ENCODE results near the gene GPLD1. TPM values are rescaled to one million over a fixed set of nuclear protein-coding genes. Genes with fewer than 3 reads are reported as not detected.

Gene GPLD1
- total RNA-seq, 6 donors from 2014 or later, result 2.5 to 15.7 (median 7.3) TPM

DNA sequence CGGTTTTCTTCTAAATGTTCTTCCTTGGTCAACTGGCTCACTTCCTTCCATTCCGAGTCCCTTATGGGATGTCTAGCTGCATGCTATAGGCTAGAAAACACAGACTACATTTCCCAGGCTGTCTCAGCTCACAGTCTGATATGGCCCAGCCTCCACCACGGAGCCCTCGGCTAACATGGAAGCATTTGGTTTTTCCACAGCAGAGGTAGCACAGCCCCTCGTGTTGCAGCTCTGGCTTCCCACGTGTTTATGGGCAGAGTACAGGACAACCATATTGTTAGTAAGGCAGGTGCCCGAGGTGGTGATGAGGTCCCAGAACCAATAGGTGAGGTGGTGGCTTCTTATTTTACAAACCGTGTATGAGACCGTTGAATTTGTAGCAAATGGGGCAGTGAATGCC is 8.7 kb downstream of the GPLD1 start:
- H3K9me3 ChIP-seq, result no peaks in the 10 kb centered on the region
- H3K4me3 ChIP-seq, result no peak overlapping the region
- TF ChIP-seq, protein P1, sequence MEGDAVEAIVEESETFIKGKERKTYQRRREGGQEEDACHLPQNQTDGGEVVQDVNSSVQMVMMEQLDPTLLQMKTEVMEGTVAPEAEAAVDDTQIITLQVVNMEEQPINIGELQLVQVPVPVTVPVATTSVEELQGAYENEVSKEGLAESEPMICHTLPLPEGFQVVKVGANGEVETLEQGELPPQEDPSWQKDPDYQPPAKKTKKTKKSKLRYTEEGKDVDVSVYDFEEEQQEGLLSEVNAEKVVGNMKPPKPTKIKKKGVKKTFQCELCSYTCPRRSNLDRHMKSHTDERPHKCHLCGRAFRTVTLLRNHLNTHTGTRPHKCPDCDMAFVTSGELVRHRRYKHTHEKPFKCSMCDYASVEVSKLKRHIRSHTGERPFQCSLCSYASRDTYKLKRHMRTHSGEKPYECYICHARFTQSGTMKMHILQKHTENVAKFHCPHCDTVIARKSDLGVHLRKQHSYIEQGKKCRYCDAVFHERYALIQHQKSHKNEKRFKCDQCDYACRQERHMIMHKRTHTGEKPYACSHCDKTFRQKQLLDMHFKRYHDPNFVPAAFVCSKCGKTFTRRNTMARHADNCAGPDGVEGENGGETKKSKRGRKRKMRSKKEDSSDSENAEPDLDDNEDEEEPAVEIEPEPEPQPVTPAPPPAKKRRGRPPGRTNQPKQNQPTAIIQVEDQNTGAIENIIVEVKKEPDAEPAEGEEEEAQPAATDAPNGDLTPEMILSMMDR (IDR thresholded peaks at IDR 0.05), result no peak
- TF ChIP-seq EP300 (IDR thresholded peaks at IDR 0.05) (no peak), POLR2AphosphoS5 (IDR thresholded peaks at IDR 0.05) (no peak), POLR2A (IDR thresholded peaks at IDR 0.05) (no peak)
- H3K36me3 ChIP-seq, result no peaks in the 10 kb centered on the region
- H3K4me1 ChIP-seq, result no peaks in the 10 kb centered on the region
- DNase-seq (no peak), ATAC-seq (ENCODE audit: low FRiP score in 2 of 2) (no peak)
- H3K27ac ChIP-seq, result no peak overlapping the region
- 88 to 96% methylated on average over 9 of the region's 9 CpGs for WGBS, 2 donors
- H3K27me3 ChIP-seq, result no peaks in the 10 kb centered on the region

GRCh38 chr6:24478903-24479302 is 10.5 kb downstream of the GPLD1 start:
- no peaks in the 10 kb centered on the region for H3K9me3 ChIP-seq
- no peak for DNase-seq
- TF ChIP-seq EP300 (IDR thresholded peaks at IDR 0.05) (no peak), POLR2A (IDR thresholded peaks at IDR 0.05) (no peak), POLR2AphosphoS5 (IDR thresholded peaks at IDR 0.05) (no peak)
- TF ChIP-seq, protein P1 (IDR thresholded peaks at IDR 0.05), result no peak
- 64 to 85% methylated on average over 4 of the region's 4 CpGs for WGBS, 2 donors
- no peak overlapping the region for H3K4me3 ChIP-seq
- H3K27me3 ChIP-seq, result no peaks in the 10 kb centered on the region
- H3K4me1 ChIP-seq, result no peaks in the 10 kb centered on the region
- ATAC-seq (ENCODE audit: low FRiP score in 2 of 2), result no peak
- no peaks in the 10 kb centered on the region for H3K36me3 ChIP-seq
- no peak overlapping the region for H3K27ac ChIP-seq

GRCh38 chr6:24477070-24477469 is 12.3 kb downstream of the GPLD1 start:
- Histone ChIP-seq H3K4me1 (no peaks in the 10 kb centered on the region), H3K9me3 (no peaks in the 10 kb centered on the region), H3K27ac (no peak overlapping the region), H3K27me3 (no peaks in the 10 kb centered on the region), H3K4me3 (no peak overlapping the region), H3K36me3 (no peaks in the 10 kb centered on the region)
- no peak for ATAC-seq (ENCODE audit: low FRiP score in 2 of 2)
- WGBS, 2 donors, result 92 to 94% methylated on average over 1 of the region's 1 CpG
- no peak for DNase-seq
- TF ChIP-seq POLR2A (IDR thresholded peaks at IDR 0.05), result no peak
- TF ChIP-seq, protein P1 (IDR thresholded peaks at IDR 0.05), result no peak
- no peak for TF ChIP-seq EP300 (IDR thresholded peaks at IDR 0.05)
- TF ChIP-seq POLR2AphosphoS5 (IDR thresholded peaks at IDR 0.05), result no peak

DNA sequence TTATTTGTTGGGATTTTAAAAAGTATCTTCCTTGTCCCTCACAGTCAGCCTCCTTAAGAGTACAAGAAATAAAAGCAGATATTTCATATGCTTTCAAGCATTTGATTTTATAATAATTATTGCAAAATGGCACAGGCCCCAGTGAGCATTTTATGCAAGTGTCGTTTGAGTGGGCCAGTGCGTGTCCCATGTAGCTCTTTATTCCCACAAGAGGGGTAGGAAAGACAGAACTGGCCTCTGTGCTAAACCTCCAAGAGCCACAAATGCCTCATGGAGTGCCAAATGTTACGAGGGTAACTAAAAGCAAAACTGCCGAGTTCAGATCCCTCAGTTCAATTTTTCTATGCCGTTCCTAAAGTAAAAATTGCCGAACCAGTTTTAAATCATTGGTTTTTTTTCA is 12.7 kb downstream of the GPLD1 start:
- no peaks in the 10 kb centered on the region for H3K36me3 ChIP-seq
- H3K4me1 ChIP-seq, result no peaks in the 10 kb centered on the region
- no peak overlapping the region for H3K27ac ChIP-seq
- DNase-seq, result no peak
- no peak overlapping the region for H3K4me3 ChIP-seq
- WGBS, 2 donors, result 93 to 96% methylated on average over 6 of the region's 6 CpGs
- H3K27me3 ChIP-seq, result no peaks in the 10 kb centered on the region
- TF ChIP-seq, protein P1 (IDR thresholded peaks at IDR 0.05), result no peak
- TF ChIP-seq POLR2A (IDR thresholded peaks at IDR 0.05), result no peak
- no peak for TF ChIP-seq EP300 (IDR thresholded peaks at IDR 0.05)
- no peak for ATAC-seq (ENCODE audit: low FRiP score in 2 of 2)
- no peaks in the 10 kb centered on the region for H3K9me3 ChIP-seq

DNA sequence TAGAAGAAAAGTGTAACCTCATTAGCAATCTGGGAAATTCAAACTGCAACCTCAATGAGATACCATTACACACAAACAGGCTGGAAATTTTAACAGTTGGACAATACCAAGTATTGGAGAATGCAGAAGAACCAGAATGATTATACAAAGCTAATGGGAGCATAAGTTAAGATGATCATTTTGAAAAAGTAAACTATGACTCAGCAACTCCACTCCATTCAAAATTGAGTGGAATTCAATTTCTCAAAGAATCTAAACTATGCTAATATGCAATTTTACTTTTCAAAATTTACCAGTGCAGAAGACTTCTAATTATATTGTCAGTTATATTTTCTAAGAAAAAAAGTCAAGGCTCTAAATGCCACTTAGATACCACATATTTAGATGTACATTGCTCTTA is 17.2 kb downstream of the GPLD1 start:
- H3K36me3 ChIP-seq, result no peaks in the 10 kb centered on the region
- ATAC-seq (ENCODE audit: low FRiP score in 2 of 2) (no peak), DNase-seq (no peak)
- TF ChIP-seq POLR2A (IDR thresholded peaks at IDR 0.05) (no peak), POLR2AphosphoS5 (IDR thresholded peaks at IDR 0.05) (no peak), EP300 (IDR thresholded peaks at IDR 0.05) (no peak)
- TF ChIP-seq, protein P1 (IDR thresholded peaks at IDR 0.05), result no peak
- no peak overlapping the region for H3K4me3 ChIP-seq
- no peaks in the 10 kb centered on the region for H3K9me3 ChIP-seq
- no peaks in the 10 kb centered on the region for H3K27me3 ChIP-seq
- no peaks in the 10 kb centered on the region for H3K4me1 ChIP-seq
- no peak overlapping the region for H3K27ac ChIP-seq
